GM18502 (cell line): Measurements from ENCODE around the gene TBPL1.
A peak's percentile ranks its signal among the peaks of the same experiment; 100 is the strongest.
"Not testable (repeated sequence)": the region's sequence is repeated elsewhere in the genome, so short reads cannot be mapped to it uniquely, and the experiment has no call there.

ENCODE experiments used
- ATAC-seq: cut with Tn5 transposase; IDR thresholded peaks from one replicate; pipeline ENCODE4 v1.9.1; 2021; ENCODE audit warnings: mild to moderate bottlenecking; ENCODE audit not compliant: unreplicated experiment, poor library complexity

TBPL1 gene

DNA sequence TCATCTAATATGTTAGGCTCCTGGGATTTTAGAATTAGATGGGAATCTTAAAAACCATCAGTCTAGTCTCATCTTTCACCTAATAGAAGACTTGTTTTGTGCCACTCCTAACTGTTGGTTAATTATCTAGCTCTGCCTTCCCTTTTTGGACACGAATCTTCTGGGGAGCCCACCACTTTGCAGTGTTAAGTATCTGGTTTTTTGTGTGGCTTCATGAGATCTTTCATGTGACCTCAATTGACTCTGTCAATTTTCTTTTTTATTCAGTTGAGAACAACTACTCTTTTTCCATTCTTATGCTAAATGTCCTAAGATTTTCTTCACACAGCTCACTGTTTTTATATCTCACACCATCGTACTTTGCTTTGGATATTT is 16.9 kb downstream of the TBPL1 start:
- no peak for ATAC-seq

DNA sequence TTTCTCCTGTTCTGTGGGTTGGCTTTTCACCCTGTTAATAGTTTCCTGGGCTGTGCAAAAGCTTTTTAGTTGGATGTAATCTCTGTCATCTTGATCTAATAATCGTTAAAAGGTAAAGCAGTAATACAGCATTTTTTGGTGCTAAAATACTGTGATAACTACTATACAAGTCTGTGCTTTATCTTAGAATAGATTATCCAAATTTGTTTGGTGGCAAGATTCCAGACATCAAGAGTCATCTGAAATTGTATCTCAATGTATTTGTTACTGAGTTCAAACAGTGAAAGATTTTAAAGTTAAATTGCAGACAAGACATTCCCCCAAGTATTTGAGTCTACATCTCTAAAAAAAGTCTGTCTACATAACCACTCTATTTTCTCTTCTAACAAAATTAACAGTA is 18.8 kb downstream of the TBPL1 start:
- ATAC-seq, result no peak

GRCh38 chr6:133972388-133972787 is 19.4 kb downstream of the TBPL1 start:
- no peak for ATAC-seq

DNA sequence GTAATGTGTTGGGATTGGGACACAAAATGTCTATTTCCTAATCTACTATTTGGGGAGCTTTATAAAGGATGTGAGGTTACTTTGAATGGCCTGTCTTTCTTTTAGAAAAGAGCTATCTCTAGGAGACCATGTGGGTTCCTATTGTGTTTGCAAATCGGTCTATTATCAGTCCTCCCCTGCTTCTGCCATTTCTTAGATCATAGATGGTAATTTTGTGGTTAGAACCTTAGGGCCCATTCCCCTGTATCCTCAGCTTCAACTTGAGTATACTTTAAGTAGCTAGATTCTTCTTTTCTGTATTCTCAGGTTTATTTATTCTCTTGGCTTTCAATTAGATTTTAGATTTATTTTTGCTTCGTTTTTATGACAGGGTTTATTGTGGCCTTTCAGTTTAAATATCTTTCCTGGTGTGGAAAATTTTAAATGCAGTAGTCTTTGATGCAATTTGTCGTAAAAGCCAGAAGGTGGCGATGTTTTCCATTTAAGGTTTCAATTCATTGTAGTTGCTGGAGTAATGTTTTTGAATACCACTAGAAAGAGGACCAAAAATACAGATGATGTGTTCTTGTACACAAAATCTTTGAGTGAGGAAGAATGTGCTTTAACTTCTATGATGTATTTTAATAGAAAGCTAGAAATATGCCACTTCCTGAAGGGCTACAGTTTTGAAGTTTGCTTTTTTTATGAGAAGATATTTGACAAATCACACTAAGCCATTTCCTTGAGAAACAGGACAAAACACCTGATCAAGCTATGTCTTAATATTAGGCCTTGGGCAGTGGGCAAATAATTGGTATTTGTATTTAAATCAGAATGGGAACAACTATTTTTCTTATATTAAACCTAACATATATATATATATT is 20.3 kb downstream of the TBPL1 start:
- ATAC-seq, result peak; percentile 64

- peak; percentile 57 for ATAC-seq
Observed at GRCh38 chr6:133977983-133978895, 25.2 kb downstream of the TBPL1 start.

DNA sequence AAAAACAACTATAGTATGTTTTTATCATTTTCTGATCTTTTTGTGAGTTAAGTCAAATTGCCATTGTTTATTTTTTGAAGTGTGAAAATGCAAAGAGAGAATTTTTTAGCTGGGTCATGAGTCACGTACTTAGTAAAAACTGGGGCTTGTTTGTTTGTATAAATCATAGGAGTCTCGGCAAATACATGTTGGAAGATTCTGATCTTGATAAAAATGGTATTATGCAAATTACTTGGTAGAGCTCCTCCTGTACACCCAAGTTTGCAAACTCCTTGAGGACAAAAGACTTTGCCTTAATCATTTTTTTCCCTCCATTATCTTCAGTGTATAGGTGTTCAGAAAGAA is 25.8 kb downstream of the TBPL1 start:
- ATAC-seq, result no peak

DNA sequence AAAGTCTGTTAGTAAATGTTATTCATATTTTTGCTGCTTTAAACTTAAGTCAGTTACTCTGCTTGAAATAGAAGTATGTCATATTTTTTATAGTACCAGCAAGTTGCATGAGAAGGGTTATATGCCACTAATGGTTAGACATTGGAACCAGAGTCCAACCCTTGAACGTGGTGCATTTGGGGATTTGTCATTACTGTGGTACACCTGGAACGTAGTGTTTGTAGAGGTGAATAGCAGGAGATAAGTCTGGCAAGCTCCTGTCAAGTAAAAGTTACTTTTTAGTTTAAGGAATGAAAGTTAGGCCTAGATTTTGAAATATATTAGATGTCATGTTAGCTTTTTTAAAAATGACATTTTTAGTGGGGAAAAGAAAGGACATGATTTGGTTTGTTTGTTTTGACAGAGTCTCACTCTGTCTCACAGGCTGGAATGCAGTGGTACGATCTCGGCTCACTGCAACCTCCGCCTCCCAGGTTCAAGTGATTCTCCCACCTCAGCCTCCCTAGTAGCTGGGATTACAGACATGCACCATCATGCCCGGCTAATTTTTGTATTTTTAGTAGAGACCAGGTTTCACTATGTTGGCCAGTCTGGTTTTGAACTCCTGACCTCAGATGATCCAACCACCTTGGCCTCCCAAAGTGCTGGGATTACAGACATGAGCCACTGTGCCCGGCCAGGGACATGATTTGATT is 26.4 kb downstream of the TBPL1 start:
- not testable (repeated sequence) for ATAC-seq

DNA sequence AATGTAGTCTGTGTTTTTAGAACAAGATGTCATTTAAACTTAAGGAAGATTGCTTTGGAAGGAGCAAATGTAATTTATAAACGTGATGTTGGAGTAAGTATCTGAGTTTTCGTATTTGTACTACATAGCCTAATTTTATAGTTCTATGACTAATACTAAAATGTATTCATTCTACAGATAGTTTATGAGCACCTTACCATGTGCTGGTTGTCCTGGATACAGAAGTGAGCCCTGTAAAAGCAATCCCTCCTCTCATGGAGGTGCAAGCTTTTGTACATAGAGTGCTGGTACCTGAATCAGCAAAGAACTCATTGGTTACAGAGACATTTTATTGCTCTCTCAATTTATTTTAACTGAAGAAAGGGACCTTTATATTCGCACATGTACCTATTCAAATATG is 27.1 kb downstream of the TBPL1 start:
- no peak for ATAC-seq

DNA sequence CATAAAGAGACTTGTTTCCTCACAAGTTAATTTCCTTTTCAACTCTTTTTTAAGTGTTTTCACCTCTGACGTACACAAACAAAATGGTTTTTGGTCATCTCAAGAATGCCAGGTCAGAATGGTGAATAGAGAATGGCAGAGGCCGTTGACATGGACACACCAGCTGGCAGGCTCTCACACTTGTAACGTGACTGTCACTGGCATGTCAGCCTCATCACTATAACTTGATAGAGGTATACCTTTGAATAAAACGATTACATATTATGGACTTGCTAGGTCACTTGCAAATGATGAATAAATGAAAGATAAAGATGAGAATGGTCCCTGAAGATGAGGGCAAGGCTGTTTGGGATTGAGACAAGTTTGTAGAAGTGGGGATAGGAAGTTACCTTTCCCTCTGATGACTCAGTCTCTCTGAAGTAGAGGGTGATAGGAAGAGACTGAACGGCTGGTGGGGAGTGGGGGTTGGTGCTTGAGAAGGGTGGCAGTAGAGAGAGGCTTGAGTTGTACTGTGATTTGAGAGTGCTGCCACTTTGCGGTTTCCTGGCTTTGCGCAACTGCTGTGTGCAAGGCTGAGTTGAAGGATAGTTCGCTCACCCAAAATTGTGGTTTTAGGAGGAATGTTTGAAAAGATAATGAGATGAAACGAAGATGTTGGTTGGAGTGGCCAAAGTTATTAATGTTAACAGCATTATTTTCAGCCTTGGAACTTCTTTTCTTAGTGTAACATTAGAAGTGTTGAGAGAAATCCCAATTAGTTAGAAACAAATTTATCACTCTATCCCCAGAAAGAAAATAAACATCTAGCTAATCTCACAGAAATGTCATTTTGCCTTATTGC is 30.3 kb downstream of the TBPL1 start:
- ATAC-seq, result no peak

- no peak for ATAC-seq
Observed at GRCh38 chr6:133985970-133986369, 32.9 kb downstream of the TBPL1 start.

DNA sequence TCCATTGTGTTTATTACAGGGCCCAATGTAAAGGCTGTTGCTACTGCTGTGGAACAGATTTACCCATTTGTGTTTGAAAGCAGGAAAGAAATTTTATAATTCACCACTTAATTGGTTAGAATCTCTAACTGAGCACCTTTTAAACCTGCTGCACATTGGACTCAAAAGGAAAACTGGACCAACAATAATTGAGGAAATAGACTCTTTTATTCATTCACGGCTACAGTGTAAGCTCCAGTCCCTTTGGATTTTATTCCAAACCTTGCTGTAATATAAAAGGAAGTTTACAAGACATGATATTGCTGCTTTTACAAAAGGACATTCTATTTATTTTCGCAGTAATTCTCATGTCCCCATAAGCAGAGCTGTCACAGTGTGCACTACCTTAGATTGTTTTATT is 33.9 kb downstream of the TBPL1 start:
- ATAC-seq, result no peak

- no peak for ATAC-seq
Observed at GRCh38 chr6:133989525-133989924, 36.5 kb downstream of the TBPL1 start.

DNA sequence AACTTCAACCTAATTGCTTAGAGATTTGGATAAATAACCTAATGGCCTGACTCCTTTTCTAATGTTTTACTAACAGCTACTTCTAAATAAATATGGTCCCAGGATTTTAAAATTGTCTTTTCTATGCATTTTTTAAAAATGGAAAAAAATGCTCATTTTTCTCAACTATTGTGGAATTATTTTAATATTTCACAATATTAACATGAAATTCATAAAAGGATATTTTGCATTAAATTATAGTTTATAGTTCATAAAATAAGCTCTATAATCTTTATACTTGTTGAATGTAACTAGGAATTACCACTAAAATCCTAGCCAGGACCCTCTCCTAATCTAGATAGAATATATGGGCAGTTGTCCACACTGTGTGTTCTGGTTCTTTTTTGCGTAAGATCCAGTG is 37.3 kb downstream of the TBPL1 start:
- ATAC-seq, result no peak

- no peak for ATAC-seq
Observed at GRCh38 chr6:133991096-133991593, 38.1 kb downstream of the TBPL1 start.

- no peak for ATAC-seq
Observed at GRCh38 chr6:133992992-133993680, 40.1 kb downstream of the TBPL1 start.

DNA sequence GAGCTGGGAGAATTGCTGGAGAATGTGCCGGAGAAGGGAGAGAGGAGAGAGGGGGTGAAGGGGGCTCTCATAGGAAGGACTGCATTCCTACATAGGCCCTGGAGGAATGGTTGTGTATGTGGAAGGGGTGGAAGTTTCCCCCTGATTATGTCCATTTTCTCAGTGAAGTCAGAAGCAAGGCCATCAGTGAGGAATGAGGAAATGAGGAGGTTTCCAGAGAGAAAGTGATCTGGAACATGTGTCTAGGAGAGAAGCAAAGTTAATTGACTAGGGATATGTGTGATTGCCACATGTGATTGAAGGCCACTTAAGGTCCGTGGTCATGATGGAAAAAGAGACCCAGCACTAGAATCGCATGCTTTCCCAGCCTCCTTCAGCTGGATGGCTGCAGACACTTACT is 42.3 kb downstream of the TBPL1 start:
- ATAC-seq, result no peak

DNA sequence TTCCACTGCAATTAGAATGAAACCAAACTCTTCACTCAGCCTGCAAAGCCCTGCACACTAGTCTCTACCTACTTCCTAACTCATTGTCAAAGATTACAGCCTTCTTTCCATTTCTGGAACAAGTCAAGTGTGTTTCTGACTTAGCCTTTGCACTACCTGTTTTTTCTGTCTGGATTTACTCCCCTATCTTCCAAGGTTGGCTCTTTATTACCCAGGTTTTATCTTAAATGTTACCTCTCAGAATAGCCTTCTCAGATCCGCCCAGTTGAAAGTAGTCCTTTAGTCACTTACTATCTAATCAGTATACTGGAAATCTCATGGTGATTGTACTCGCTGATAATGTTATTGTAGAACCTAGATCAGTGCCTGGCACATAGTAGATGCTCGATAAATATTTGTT is 42.7 kb downstream of the TBPL1 start:
- no peak for ATAC-seq

- ATAC-seq, result no peak
Observed at GRCh38 chr6:133997267-133997666, 44.2 kb downstream of the TBPL1 start.

GRCh38 chr6:133999305-133999704 is 46.3 kb downstream of the TBPL1 start:
- ATAC-seq, result no peak
